Upper lobe of right lung (tissue), 1 donor: ENCODE data around the gene TMEM150C. TPM values are rescaled to one million over a fixed set of nuclear protein-coding genes. Genes with fewer than 3 reads are reported as not detected.

Source experiments
- ATAC-seq: fragments of 200-7000 bp; cut with Tn5 transposase; one replicate; pipeline ENCODE4 v1.9.1; 2020; ENCODE audit warnings: mild to moderate bottlenecking, moderate library complexity
- DNase-seq: peaks from one replicate; pipeline ENCODE4 v3.0.0-alpha.2; 2020
- H3K27ac ChIP-seq: fragments of 200-600 bp; one replicate; pipeline ENCODE4 v1.8.0; 2022
- H3K27me3 ChIP-seq: fragments of 200-600 bp; one replicate; pipeline ENCODE4 v1.8.0; 2022; ENCODE audit warnings: mild to moderate bottlenecking
- H3K36me3 ChIP-seq: fragments of 200-600 bp; one replicate; pipeline ENCODE4 v1.8.0; 2022
- H3K4me1 ChIP-seq: fragments of 200-600 bp; one replicate; pipeline ENCODE4 v1.8.0; 2022
- H3K4me3 ChIP-seq: fragments of 200-600 bp; one replicate; pipeline ENCODE4 v1.8.0; 2022; ENCODE audit warnings: mild to moderate bottlenecking
- H3K9me3 ChIP-seq: fragments of 200-600 bp; one replicate; pipeline ENCODE4 v1.8.0; 2022
- intact Hi-C: fragments of 100-400 bp; cut with DNase I; formaldehyde crosslinking; loops from one replicate; pipeline ENCODE4 v1.11.0; 2022
- total RNA-seq: library from RNA; stranded (reverse); fragmentation: NEBNext Ultra II Directional; extraction: Animal tissue kit (Norgen Biotek cat#: 25700); gene quantifications from one replicate; pipeline ENCODE4 v1.2.1, GENCODE V29; 2021
- TF ChIP-seq, protein P1 (sequence below): fragments of 200-600 bp; IDR thresholded peaks from one replicate; pipeline ENCODE4 v1.8.0; 2022; ENCODE audit warnings: antibody characterized with exemption
- donor health status: DM: no; HTN: yes; CAD: no; lungs with severe emphysema.

The TMEM150C gene
- total RNA-seq, 1 donor from 2014 or later = 5.9 TPM

- no peak for ATAC-seq
These were observed 124.3 kb downstream of the TMEM150C start for GRCh38 chr4:82437285-82438005.

GRCh38 chr4:82436780-82437179 is 125.0 kb downstream of the TMEM150C start:
- Histone ChIP-seq H3K4me3 (no peak overlapping the region), H3K36me3 (no peaks in the 10 kb centered on the region), H3K27me3 (no peaks in the 10 kb centered on the region), H3K9me3 (no peaks in the 10 kb centered on the region), H3K4me1 (peaks cover 12% of the 10 kb centered on the region), H3K27ac (no peak overlapping the region)
- TF ChIP-seq, protein P1, sequence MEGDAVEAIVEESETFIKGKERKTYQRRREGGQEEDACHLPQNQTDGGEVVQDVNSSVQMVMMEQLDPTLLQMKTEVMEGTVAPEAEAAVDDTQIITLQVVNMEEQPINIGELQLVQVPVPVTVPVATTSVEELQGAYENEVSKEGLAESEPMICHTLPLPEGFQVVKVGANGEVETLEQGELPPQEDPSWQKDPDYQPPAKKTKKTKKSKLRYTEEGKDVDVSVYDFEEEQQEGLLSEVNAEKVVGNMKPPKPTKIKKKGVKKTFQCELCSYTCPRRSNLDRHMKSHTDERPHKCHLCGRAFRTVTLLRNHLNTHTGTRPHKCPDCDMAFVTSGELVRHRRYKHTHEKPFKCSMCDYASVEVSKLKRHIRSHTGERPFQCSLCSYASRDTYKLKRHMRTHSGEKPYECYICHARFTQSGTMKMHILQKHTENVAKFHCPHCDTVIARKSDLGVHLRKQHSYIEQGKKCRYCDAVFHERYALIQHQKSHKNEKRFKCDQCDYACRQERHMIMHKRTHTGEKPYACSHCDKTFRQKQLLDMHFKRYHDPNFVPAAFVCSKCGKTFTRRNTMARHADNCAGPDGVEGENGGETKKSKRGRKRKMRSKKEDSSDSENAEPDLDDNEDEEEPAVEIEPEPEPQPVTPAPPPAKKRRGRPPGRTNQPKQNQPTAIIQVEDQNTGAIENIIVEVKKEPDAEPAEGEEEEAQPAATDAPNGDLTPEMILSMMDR = no peak
- intact Hi-C loops = no loop called here
- ATAC-seq = no peak
- no peak for DNase-seq

More at GRCh38 chr4:82437285-82438005, 124.3 kb downstream of the TMEM150C start:
- Histone ChIP-seq H3K4me1 (peaks cover 11% of the 10 kb centered on the region), H3K36me3 (no peaks in the 10 kb centered on the region), H3K9me3 (no peaks in the 10 kb centered on the region), H3K4me3 (no peak overlapping the region), H3K27ac (no peak overlapping the region), H3K27me3 (no peaks in the 10 kb centered on the region)
- intact Hi-C loops = no loop called here
- TF ChIP-seq, protein P1 = no peak
- DNase-seq = no peak

DNA sequence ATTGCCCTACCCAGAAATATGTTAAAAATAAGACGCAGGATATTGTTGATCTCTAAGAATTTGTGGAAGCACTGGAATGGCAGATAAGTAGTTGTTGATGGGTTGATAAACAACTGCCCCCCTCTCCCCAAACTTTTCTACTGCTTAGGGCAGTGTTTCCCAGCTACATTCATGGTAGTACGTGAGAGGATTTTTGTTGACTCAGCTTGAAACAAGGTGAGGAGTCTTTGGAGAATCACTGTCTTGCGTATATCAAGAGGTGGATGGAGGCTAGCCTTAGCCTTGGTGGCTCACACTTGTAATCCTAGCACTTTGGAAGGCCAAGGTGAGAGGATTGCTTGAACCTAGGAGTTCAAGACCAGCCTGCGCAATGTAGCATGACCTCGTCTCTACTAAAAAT is 125.7 kb downstream of the TMEM150C start:
- DNase-seq = no peak
- no peak for ATAC-seq
- TF ChIP-seq, protein P1 = no peak
- Histone ChIP-seq H3K4me1 (peaks cover 19% of the 10 kb centered on the region), H3K9me3 (no peaks in the 10 kb centered on the region), H3K27ac (no peak overlapping the region), H3K36me3 (no peaks in the 10 kb centered on the region), H3K27me3 (no peaks in the 10 kb centered on the region), H3K4me3 (no peak overlapping the region)
- intact Hi-C loops = no loop called here

GRCh38 chr4:82434949-82435348 is 126.8 kb downstream of the TMEM150C start:
- intact Hi-C loops = no loop called here
- Histone ChIP-seq H3K27me3 (no peaks in the 10 kb centered on the region), H3K9me3 (no peaks in the 10 kb centered on the region), H3K27ac (no peak overlapping the region), H3K4me3 (no peak overlapping the region), H3K4me1 (peaks cover 20% of the 10 kb centered on the region), H3K36me3 (no peaks in the 10 kb centered on the region)
- no peak for DNase-seq
- ATAC-seq = no peak
- TF ChIP-seq, protein P1 = no peak

DNA sequence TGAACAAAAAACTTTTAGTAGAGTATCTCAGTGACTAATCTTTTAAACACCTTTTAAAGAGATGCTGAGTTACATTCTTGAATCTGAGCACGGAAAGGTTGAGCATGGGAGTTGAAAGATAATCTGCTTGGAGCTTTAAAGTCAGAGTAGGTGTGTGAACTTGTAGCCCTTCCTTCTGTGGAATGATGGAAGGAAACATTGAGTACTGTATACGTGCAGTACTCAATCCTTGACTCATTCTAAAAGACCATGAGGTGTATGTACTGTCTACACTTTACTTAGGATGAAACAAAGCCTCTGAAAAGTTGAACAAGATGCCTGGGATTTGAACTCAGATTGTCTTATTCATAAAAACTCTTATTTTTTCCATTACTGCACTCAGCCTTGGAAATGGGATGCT is 128.0 kb downstream of the TMEM150C start:
- Histone ChIP-seq H3K27ac (no peak overlapping the region), H3K27me3 (no peaks in the 10 kb centered on the region), H3K36me3 (no peaks in the 10 kb centered on the region), H3K4me1 (peaks cover 20% of the 10 kb centered on the region), H3K9me3 (no peaks in the 10 kb centered on the region), H3K4me3 (no peak overlapping the region)
- TF ChIP-seq, protein P1 = no peak
- DNase-seq (no peak), ATAC-seq (no peak)
- intact Hi-C loops = no loop called here

Other genes starting within 250 kb of the TMEM150C start
- 131 TPM for gene HNRNPD, start 188.0 kb downstream of the TMEM150C start, total RNA-seq
- gene HNRNPDL, start 131.5 kb downstream of the TMEM150C start, total RNA-seq = 167 TPM
- 29.7 TPM for gene ENOPH1, start 131.4 kb downstream of the TMEM150C start, total RNA-seq
- 20.6 TPM for gene SCD5, start 236.8 kb upstream of the TMEM150C start, total RNA-seq